ENCODE measurements around the gene SUMO1.

SUMO1 gene

DNA sequence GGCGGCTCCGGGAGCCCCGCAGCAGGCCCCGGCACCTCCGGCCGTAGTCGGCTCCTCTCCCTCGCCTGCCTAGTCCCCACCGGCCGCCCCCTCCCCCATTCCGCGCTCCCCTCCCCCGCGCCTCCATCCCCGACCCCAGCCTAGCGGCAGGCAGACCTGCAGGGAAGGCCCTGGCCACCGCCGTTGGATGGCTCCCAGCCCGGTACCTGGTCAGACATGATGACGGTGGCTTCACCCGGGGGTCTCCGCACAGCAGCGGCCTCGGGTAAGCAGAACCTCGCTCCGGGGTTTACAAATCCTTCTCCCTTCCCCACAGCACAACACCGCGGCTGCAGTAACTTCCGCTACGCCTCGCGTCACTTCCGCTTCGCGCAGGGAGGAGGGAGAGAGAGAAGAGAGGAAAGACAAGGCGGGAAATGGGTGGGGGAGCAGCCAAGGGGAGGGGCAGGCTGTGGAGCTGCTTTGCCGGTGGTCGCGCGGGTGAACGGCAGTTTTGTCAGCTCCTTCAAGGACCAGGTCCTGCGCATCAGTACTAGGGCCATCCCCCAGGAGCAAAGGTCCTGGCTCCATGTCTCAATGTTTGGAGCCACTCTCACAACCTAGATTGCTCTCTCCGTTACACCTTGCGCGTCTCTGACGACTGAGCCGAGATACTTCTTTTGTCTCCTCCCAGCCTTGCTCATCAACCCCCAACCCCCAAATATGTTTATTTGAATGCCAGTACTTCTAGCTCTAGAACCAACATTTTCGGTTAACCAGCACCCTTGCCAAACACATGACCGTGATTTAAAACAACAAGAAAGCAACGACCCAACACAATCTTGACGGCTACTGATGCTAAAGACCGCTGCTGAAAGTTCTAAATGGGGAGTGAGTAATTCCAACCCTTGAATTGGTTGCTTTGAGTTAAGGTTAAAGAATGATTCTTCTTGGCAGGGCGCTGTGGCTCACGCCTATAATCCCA lies at the start of gene SUMO1:
SUMO1 (minus strand) TSS at position 364 of the 964 bp plus-strand sequence; CDS start at position 218, 146 bp downstream.
- TF ChIP-seq GATA3 (IDR thresholded peaks at IDR 0.05; ENCODE audit: low read depth, low read length) (no peak), GATA2 (IDR thresholded peaks at IDR 0.05; ENCODE audit: low read depth, low read length) (no peak)

GRCh38 chr2:202286595-202286994 lies 48.2 kb upstream of the SUMO1 start:
- TF ChIP-seq GATA3 (IDR thresholded peaks at IDR 0.05; ENCODE audit: low read depth, low read length) (no peak), GATA2 (IDR thresholded peaks at IDR 0.05; ENCODE audit: low read depth, low read length) (no peak)

- TF ChIP-seq GATA3 (IDR thresholded peaks at IDR 0.05; ENCODE audit: low read depth, low read length) (no peak), GATA2 (IDR thresholded peaks at IDR 0.05; ENCODE audit: low read depth, low read length) (no peak)
These were observed 40.5 kb upstream of the SUMO1 start for GRCh38 chr2:202278944-202279343.

GRCh38 chr2:202278036-202278760 lies 39.8 kb upstream of the SUMO1 start:
- no peak for TF ChIP-seq GATA2 (IDR thresholded peaks at IDR 0.05; ENCODE audit: low read depth, low read length)
- no peak for TF ChIP-seq GATA3 (IDR thresholded peaks at IDR 0.05; ENCODE audit: low read depth, low read length)

DNA sequence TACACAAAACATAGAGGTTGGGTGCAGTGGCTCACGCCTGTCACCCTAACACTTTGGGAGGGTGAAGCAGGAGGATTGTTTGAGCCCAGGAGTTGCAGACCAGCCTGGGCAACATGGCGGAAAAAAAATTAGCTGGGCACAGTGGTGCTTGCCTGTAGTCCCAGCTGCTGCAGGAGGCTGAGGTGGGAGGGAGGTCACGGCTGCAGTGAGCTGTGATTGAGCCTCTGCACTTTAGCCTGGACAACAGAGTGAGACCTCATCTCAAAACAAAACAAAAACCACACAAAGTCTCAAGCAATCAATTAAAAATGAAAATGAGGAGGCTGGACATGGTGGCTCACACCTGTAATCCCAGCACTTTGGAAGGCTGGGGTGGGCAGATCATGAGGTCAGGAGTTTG lies 32.1 kb upstream of the SUMO1 start:
- no peak for TF ChIP-seq GATA3 (IDR thresholded peaks at IDR 0.05; ENCODE audit: low read depth, low read length)
- TF ChIP-seq GATA2 (IDR thresholded peaks at IDR 0.05; ENCODE audit: low read depth, low read length), result no peak

DNA sequence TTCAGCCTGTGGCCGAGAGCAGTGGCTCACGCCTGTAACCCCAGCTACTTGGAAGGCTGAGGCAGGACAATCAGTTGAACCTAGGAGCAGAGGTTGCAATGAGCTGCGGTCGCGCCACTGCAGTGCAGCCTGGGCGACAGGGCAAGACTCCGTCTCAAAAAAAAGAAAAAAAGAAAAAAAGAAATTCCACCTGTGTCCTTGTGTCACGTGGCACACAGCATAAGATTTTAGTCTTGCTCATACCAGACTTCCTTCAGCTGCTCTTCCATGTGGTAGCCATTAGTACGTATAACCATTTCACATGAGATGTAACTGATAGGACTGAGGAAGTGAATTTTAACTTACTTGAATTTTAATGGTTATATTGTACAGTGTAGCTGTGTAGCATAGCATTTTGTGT lies 31.2 kb upstream of the SUMO1 start:
- TF ChIP-seq GATA2 (IDR thresholded peaks at IDR 0.05; ENCODE audit: low read depth, low read length) (no peak), GATA3 (IDR thresholded peaks at IDR 0.05; ENCODE audit: low read depth, low read length) (no peak)

- no peak for TF ChIP-seq GATA3 (IDR thresholded peaks at IDR 0.05; ENCODE audit: low read depth, low read length)
- TF ChIP-seq GATA2 (IDR thresholded peaks at IDR 0.05; ENCODE audit: low read depth, low read length), result no peak
These were observed 29.1 kb upstream of the SUMO1 start for GRCh38 chr2:202267495-202267894.

DNA sequence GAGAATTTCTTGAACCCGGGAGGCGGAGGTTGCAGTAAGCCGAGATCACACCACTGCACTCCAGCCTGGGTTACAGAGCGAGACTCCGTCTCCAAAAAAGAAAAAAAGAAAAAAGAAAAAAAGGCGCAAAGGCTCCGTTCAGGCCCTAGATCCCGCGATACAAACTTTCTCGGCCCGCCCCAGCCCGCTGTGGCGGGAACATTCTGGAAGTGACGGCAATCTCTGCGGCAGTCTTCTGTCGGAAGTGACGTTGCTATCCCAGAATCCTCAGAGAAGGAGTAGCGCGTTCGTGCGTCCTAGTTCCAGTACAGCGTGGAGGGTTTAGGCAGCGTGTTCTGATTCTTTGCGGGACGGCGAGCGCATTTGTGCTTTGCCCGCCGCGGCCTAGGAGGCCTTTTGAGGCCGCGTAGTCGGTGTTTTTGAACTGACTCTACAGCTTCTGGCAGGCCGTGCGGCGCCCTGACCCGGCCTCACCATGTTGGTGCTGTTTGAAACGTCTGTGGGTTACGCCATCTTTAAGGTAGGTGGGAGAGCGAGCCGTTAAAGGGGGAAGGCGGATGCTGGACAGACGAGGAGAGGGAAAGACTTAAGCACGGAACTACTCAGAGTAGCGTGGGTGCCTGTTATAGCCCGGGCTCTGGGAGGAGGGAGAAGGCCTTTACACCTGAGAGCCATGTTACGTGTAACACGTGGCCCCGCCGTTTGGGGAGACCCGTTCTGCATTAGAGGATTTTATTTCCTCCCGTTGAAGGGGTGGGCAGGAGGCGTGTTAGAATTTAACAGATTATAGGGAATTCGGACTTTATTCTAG lies 27.3 kb upstream of the SUMO1 start, which contains the start of gene NOP58:
NOP58 (plus strand) TSS at position 297 of the 811 bp plus-strand sequence; CDS start at position 476, 179 bp downstream.
- TF ChIP-seq GATA2 (IDR thresholded peaks at IDR 0.05; ENCODE audit: low read depth, low read length) (peak; percentile 78), GATA3 (IDR thresholded peaks at IDR 0.05; ENCODE audit: low read depth, low read length) (no peak)

DNA sequence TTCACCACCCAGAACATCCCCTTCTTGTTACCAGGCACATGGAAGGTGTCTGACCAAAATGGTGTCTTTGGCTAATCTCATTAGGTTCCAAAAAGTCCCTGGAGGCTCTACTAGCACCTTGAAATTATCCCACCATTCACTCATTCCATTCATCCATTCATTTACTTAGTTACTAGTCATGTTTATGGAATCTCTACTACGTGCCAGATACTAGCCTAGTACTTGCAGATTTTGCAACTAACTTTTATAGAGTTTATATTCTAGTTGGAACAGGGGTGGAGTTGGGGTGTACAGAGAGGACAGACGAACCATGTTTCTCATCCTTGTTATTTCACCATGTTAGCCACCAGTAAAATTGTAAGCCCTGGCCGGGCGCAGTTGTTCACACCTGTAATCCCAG lies 23.1 kb upstream of the SUMO1 start:
- TF ChIP-seq GATA3 (IDR thresholded peaks at IDR 0.05; ENCODE audit: low read depth, low read length), result no peak
- TF ChIP-seq GATA2 (IDR thresholded peaks at IDR 0.05; ENCODE audit: low read depth, low read length), result no peak

DNA sequence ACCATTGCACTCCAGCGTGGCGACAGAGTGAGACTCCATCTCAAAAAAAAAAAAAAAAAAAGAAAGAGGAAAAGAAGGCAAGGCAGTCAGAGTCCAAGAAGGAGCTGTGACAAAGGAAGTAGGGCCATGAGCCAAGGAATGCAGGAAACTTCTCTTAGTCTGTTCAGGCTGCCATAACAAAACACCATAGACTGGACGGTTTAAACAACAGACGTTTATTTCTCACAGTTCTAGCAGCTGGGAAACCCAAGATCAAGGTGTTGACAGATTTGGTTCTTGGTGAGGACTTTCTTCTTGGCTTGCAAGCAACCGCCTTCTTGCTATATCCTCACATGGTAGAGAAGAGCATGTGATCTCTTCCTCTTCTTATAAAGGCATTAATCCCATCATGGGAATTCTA lies 13.1 kb upstream of the SUMO1 start:
- TF ChIP-seq GATA3 (IDR thresholded peaks at IDR 0.05; ENCODE audit: low read depth, low read length) (no peak), GATA2 (IDR thresholded peaks at IDR 0.05; ENCODE audit: low read depth, low read length) (no peak)

DNA sequence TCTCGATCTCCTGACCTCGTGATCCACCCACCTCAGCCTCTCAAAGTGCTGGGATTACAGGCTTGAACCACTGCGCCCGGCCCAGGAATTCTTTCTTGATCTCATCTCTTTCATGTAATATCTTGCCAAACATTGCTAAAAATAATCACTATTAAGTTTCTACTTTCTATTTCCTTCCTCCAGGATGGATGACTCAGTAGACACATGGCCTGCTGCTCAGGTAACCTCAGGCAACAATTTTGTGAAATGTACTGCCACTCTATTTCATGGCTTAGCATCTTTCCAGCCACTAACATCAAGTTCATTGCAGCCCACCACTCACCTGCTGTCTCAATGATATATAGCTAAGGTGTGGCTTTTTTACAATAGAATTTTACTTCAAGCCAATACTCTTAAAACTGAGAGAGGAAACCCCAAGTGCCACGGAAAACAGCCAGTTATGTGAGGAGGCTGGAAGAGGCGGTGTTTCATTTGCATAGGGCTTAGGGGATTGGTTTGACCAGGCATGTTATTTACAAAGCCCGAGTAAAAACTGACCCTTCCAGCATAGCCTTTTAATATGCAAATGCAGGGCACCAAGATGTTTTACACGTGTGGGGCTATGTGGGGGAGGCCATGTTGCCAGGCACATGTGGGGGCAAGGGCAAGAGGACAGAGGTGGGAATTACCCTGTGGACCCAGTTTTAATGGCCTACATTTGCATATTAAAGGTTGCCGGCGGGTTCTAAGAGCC lies 11.3 kb upstream of the SUMO1 start:
- TF ChIP-seq GATA2 (IDR thresholded peaks at IDR 0.05; ENCODE audit: low read depth, low read length), result no peak
- no peak for TF ChIP-seq GATA3 (IDR thresholded peaks at IDR 0.05; ENCODE audit: low read depth, low read length)

DNA sequence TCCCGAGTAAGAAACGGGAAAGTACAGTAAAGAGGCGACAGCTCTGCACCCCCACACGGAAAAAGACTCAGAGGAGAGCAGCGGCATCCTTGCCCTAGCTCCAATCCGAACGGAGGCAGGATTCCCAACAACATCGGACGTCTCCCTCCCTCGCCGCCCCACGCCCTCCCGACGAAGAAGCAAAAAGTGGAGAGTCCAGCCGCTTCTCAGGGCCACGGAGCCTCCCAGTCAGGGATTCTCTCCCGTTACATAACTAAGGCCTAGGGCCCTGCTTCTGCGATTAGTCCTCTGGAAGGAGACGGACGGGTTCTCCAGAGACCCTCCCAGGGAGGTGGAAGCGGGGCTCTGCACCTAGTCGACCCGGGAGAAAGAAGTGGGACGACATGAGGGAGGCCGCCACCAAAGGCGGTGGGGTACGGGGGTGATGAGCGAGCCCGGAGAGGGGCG lies 587 bp downstream of the SUMO1 start:
- TF ChIP-seq GATA2 (IDR thresholded peaks at IDR 0.05; ENCODE audit: low read depth, low read length) (no peak), GATA3 (IDR thresholded peaks at IDR 0.05; ENCODE audit: low read depth, low read length) (no peak)

GRCh38 chr2:202221873-202222272 lies 16.5 kb downstream of the SUMO1 start:
- TF ChIP-seq GATA3 (IDR thresholded peaks at IDR 0.05; ENCODE audit: low read depth, low read length) (no peak), GATA2 (IDR thresholded peaks at IDR 0.05; ENCODE audit: low read depth, low read length) (no peak)
